D721Med (cell line): ENCODE measurements around the gene KRTAP19-7.

Experiments
- DNase-seq: peaks from one replicate; pipeline ENCODE4 v3.0.0; 2011; ENCODE audit warnings: low spot score; ENCODE audit not compliant: insufficient read length
- FAIRE-seq: peaks from 2 replicates; lab custom pipeline; 2011; peaks lifted over from hg19 to GRCh38; lab: Jason Lieb, UNC
- TF ChIP-seq, protein P1 (sequence below): IDR thresholded peaks from 2 replicates; pipeline ENCODE4 v1.5.1; 2012; ENCODE audit warnings: mild to moderate bottlenecking, control low read depth; ENCODE audit not compliant: insufficient read depth; ENCODE audit errors: missing control alignments

The KRTAP19-7 gene

DNA sequence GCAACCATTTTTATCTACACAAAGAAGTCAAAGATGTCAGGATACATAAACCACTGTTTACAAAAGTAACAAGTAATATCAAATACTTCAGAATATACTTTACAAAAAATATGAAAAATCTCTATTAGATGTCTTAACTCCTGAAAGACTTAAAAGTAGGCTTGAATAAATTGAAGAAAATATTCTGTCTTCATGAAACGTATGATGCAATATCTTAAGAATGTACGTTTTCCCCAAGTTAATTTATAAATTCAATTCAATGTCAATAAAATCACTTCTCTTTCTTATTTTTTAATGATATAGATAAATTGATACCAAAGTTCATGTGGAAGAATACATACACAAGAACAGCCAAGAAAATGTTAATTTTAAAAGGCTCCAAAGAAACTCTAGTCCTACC lies 6.0 kb downstream of the KRTAP19-7 start:
- DNase-seq (no peak), FAIRE-seq (no peak)
- TF ChIP-seq, protein P1, sequence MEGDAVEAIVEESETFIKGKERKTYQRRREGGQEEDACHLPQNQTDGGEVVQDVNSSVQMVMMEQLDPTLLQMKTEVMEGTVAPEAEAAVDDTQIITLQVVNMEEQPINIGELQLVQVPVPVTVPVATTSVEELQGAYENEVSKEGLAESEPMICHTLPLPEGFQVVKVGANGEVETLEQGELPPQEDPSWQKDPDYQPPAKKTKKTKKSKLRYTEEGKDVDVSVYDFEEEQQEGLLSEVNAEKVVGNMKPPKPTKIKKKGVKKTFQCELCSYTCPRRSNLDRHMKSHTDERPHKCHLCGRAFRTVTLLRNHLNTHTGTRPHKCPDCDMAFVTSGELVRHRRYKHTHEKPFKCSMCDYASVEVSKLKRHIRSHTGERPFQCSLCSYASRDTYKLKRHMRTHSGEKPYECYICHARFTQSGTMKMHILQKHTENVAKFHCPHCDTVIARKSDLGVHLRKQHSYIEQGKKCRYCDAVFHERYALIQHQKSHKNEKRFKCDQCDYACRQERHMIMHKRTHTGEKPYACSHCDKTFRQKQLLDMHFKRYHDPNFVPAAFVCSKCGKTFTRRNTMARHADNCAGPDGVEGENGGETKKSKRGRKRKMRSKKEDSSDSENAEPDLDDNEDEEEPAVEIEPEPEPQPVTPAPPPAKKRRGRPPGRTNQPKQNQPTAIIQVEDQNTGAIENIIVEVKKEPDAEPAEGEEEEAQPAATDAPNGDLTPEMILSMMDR = no peak

DNA sequence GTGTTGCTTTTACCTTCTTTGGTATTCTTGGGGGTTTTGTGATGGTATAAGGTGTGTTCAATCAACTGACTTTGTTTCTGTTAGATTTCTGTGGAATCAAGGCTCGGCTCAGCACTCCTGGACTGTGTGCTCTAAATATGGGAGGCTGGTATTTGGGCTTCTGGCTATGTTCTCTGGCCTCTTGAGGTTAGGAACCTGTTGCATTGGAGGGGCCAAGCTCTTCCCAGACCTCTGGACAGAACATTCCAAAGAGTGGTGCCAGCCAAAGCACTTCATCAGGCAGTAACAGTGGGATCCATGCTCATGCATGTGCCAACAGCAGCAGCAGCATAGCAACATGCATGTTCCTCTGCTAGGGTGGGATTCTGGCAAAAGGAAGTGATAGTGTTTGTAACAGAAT lies 8.3 kb downstream of the KRTAP19-7 start:
- TF ChIP-seq, protein P1 = no peak
- DNase-seq (no peak), FAIRE-seq (no peak)

DNA sequence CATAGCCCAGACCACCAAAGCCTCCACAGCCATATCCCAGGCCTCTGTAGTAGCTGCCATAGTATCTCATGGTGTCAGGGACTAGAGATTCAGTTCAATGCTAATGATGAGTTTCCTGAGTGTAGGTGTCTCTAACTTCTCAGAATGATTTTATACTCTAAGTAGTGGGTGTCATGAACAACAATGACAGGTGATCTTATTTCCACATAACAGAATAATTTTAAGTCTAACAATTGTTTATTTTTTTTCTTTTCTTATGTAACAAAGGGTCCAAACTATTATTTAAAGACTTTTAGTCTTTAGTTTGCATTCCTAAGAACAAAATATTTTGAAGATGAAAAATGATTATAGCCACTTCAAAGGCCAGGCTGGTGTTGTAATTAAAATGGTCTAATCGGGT lies 19.4 kb downstream of the KRTAP19-7 start, which contains the start of gene KRTAP19-6:
TSS of gene KRTAP19-6 (minus strand) at position 101 of the 400 bp plus-strand sequence. CDS start at position 70, 31 bp downstream.
- TF ChIP-seq, protein P1 = no peak
- no peak for DNase-seq
- no peak for FAIRE-seq

DNA sequence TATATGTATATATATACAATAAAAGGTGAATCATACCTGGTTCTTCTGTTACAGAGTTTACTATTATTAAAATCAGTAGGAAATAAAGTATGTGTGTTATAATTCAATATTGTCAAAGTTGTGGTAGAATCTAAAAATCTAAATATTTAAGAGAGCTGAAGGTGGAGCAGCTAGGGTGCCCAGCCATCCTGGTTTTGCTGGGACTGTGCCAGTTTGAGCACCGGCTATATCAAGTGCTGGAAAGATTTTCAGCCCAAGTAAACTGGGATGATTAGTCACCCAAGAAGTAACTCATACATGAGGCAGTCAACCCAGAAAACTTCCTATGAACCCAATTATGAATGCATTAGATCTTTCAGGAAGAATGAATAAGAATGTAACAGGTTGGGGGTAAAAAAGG lies 42.2 kb downstream of the KRTAP19-7 start:
- FAIRE-seq = no peak
- no peak for DNase-seq
- TF ChIP-seq, protein P1 = no peak

DNA sequence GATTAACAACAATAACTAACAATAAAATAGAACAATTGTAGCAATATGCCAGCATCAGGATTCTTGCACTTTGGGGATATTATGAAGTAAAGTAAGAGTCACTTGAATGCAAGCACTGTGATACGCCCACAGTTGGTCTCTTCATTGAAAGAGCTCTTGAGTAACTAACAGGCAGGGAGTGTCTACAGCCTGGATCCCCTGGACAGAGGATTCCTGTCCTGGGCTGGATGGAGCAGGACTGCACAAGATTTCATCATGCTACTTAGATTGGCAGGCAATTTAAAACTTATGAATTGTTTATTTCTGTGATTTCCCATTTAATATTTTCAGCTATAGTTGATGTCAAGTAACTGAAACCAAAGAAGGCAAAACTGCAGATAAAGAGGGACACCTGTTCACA lies 45.4 kb downstream of the KRTAP19-7 start:
- DNase-seq = no peak
- no peak for FAIRE-seq
- TF ChIP-seq, protein P1 = no peak
